HG02870 (cell line): ENCODE measurements around the gene TMCO6.
"Not testable (repeated sequence)": the region's sequence is repeated elsewhere in the genome, so short reads cannot be mapped to it uniquely, and the experiment has no call there.

Experiments used
- ATAC-seq: cut with Tn5 transposase; IDR thresholded peaks from one replicate; pipeline ENCODE4 v1.9.1; 2021; ENCODE audit warnings: mild to moderate bottlenecking, moderate library complexity; ENCODE audit not compliant: unreplicated experiment

TMCO6 gene

DNA sequence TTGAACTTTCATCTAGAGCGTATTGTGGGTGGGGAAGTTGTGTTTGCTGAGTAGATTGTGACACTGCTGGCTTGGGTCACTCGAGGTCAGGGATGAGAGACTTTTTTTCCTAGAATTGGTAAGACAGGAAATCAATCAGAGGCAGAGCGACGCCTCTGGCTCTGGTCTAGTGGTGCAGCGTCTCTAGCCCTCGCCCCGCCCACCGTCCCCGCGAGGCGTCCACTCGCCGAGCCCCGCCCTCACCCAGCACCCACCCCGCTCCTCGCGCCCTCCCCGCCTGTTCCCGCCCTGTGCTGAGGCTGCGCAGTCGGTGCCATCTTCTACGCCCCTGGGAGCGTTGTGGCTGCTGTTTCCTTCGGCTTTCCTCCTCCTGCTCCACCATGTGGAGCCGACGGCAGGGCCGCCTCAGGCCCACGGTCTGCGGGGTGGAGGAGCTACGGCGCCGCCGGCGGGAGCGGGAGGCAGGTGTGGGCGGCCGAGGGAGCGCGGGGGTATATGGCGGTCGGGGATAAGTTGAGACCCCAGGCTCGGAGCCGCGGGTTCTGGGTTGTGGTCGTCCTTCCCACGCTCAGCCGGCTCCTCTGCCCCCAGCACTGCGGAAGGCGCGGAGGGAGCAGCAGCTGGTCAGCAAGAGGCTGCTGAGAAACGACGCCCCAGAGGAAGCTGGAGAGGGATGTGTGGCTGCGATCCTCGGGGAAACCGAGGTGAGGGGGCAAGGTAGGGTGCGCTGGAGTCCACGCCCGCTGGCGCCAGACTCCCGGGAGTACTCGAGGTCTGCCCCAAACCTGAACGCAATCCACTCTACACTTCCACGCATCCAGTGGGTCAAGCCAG is at the start of gene TMCO6:
Gene TMCO6, plus strand, starts transcription at position 304 of the 834 bp plus-strand sequence. Its CDS starts 77 bp downstream, at position 381.
- ATAC-seq = peak; percentile 86

DNA sequence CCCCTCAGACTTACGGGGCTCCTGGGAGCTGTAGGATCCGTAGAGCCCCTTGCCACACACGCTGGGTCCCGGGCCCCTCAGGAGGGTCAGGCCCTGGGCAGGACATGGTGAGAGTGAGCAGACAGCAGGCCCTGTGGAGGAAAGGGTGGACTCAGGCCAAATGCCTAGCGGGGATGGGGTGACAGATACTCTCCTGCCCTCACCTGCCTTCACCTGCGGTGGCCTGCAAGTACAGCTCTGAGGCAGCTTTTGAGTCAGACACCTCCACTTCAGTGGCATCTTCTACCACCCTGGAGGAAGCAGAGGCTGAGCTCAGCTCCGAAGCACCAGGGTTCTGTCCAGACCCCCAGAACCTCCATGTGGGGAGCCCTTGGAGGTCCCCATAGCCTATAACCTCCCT is 48.4 kb upstream of the TMCO6 start:
- ATAC-seq = no peak

DNA sequence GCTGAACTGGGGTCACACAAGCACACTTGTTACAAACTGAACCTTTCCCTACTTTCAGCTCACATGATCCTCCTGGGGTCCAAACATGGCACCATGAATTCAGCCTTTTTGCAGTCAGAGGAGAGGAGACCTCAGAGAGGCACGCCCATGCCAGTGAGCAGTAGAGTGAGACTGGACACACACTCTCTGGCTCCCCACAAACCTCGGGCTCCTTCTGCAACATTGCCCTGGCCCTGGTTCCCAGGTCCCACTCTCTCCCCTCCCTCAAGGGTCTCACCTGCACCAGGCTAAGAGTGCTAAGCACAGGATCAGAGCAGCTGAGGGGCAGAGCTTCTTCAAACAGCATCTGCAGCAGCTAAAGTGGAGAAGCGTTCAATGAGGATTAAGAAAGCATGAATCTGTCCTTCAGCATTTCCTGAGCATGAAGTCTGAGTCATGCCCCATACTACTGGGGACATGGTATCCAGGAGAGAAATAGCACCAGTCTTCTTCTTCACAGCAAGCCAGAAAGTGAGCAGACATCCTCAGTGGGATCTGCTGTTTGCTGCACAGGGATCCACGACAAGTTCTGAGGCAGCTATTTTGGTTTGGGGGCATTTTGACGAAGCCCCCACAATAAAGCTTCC is 47.4 kb upstream of the TMCO6 start:
- ATAC-seq = no peak

DNA sequence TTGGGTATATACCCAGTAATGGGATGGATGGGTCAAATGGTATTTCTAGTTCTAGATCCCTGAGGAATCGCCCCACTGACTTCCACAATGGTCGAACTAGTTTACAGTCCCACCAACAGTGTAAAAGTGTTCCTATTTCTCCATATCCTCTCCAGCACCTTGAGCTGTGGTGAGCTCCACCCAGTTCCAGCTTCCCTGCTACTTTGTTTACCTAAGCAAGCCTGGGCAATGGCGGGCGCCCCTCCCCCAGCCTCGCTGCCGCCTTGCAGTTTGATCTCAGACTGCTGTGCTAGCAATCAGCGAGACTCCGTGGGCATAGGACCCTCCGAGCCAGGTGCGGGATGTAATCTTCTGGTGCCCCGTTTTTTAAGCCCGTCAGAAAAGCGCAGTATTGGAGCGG is 46.2 kb upstream of the TMCO6 start:
- not testable (repeated sequence) for ATAC-seq

DNA sequence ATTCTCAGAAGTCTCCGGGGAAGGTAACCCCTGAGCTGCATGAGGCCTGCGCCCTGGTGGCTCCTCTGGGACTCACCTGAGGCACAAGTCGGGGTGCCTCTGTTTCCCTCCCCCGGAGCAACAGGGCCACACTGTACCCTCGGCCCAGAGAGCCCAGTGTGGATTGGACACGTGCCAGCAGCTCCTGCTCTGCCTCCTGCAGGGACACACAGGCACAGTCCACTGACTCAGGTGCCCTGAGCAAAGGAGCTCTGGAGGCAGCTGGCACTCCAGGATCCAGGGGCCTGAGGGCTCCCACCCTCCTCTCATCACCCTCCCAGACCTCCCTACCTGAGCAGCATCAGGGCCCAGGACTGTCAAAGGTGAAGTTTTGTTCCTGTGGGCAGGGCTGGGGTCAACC is 45.1 kb upstream of the TMCO6 start:
- no peak for ATAC-seq

DNA sequence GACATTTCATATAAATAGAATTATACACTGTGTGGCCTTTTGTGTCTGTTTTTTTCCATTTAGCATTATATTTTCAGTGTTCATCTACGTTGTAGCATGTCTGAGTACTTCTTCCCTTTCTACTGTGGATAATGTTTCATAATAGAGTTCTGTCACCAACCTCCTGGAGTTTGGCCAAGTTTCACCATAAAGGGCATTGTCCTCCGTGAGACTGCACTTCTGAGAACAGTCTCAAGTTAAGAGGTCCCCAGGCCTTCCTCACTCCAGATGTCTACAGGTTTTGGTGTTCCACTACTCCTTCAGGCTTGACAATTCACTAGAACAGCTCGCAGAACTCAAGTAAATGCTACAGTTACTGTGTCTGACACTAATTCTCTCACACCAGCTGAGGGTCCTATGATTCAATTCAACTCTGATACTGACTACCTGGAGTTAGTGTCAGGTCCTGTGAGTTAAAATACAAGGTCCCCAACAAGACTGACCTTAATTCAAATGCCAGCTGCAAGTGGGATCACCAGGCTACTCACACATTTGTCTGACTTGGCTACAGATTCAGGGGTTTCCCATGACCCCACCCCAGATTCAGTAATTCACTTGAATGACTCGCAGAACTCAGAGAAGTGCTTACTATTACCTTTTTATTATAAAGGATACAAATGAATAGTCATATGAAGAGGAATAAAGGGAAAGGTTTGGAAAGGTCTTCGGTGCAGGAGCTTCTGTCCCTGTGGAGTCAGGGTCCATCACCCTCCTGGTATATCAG is 43.5 kb upstream of the TMCO6 start:
- ATAC-seq = no peak

DNA sequence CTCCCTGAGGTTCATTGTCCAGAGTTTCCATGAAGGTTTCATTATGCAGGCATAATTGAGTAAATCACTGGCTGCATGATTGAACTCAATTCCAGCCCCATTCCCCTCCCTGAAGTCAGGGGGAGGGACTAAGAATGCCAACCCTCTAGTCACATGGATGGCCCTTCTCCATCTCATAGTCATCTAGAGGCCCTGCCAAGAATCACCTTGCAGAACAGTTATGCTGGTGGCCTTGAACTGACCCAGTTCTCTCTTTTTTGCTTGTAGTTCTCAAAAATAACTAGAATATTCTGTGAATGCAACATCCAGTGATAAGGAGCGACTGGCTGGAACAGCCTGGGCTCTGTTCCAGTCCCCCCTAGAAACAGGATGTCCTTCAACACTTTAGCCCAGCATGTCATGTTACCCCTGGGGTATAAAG is 42.9 kb upstream of the TMCO6 start:
- ATAC-seq = no peak

DNA sequence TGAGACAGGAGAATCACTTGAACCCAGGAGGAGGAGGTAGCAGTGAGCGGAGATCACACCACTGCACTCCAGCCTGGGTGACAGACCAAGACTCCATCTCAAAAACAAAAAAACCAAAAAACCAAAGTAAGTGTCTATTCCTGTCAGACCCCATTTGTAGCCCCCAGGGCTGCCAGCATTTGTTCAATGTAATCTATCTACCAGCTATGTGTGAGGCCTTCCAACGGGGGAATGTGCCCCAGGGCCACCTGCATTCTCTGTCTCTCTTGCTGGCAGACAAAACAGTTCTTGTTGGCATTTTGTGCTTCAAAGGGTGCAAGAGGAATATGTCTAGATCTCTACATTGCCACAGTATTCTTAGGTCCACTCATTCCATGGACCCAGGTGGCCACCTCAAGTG is 40.4 kb upstream of the TMCO6 start:
- no peak for ATAC-seq

DNA sequence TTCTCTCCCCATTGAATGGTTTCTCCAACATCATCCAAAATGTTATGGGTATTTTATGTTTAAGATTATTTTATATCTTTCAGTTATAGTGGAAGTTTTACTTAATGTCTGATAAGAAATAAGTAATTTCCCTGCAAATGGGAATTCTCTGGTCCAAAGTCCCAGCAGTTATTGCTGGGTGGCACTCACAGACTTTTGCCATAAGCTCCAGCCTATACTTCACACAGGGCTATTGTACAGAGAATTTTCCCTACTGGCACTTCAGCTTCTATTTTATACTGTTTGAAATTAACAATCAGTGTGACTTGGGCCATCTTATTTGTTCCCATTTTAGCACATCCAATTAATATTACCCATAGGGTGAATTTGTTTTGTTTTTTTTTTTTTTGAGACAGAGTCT is 39.2 kb upstream of the TMCO6 start:
- no peak for ATAC-seq

DNA sequence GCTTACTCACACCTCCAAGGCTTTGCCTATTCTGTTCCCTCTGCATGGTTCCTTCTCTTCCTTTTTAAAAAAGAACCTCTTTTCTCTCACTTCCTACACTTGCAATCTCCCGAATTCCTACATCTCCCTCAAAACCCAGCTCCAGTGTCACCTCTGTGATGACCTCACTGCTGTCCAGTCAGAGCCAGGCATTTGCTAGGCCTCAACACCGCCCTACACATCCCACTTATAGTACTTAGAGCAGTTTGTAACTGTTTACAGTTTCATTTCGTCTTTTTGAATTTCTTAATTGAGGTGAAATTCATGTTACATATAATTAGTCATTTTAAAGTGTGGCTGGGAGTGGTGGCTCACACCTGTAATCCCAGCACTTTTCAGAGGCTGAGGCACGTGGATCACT is 37.1 kb upstream of the TMCO6 start:
- no peak for ATAC-seq

DNA sequence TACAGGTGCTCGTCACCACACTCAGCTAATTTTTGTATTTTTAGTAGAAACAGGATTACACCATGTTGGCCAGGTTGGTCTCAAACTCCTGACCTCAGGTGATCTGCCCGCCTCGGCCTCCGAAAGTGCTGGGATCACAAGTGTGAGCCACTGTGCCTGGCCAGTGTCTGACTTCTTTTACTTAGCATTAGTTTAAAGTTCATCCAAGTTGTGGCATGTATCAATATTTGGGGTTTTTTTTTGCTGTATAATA is 35.9 kb upstream of the TMCO6 start:
- ATAC-seq = not testable (repeated sequence)

DNA sequence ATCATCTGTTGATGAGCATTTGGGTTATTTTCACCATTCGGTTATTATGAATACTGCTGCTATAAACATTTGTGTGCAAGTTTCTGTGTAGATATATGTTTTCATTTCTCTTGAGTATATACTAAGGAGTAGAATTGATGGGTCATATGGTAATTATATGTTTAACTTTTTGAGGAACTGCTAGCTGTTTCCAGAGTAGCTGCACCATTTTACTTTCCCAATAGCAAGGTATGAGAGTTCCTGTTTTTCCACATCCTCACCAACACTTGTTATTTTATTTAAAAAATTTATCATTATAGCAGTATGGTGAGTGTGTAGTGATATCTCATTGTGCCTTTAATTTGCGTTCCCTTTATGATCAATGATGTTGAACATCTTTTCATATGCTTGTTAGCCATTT is 35.5 kb upstream of the TMCO6 start:
- no peak for ATAC-seq

DNA sequence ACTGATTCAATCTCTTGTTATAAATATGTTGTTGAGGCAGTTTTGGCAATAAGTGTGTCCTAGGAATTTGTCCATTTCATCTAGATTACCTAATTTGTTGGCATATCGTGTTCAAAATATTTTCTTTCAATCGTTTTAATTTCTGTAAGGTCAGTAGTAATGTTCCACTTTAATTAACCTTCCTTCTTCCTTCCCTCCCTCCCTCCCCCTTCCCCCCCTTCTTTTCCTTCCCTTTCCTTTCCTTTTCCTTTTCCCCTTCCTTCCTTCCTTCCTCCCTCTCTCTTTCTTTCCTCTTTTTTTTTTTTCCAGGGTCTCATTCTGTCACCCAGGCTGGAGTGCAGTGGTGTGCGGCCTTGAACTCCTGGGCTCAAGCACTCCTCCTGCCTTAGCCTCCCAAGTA is 33.4 kb upstream of the TMCO6 start:
- no peak for ATAC-seq

DNA sequence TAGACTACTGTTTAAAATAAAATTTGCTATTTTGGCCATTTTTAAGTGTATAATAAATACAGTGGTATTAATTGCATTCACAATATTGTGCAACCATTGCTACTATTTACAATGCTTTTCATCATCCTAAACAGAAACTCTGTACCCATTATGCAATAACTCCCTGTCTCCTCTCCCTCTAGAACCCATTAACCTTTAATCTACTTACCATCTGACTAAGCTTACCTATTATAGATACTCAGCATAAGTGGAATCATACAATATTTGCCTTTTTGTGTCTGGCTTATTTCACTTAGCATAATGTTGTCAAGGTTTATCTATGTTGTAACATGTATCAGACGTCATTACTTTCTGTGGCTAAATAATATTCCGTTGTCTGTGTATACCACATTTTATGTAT is 32.2 kb upstream of the TMCO6 start:
- ATAC-seq = no peak

DNA sequence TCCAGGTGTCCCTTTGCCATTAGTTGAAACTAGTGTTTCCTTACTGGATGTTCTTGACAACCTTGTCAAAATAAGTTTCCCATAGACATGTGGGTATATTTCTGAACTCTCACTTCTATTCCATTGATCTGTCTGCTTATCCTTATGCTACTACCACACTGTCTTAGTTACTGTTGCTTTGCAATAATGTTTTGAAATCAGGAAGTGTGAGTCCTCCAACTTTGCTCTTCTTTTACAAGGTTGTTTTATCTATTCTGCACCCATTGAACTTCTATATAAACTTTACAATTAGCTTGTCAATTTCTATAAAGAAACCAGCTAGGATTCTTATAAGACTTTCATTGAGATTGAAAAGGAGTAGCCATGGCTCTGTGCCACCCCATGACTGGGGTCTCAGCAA is 30.5 kb upstream of the TMCO6 start:
- no peak for ATAC-seq

DNA sequence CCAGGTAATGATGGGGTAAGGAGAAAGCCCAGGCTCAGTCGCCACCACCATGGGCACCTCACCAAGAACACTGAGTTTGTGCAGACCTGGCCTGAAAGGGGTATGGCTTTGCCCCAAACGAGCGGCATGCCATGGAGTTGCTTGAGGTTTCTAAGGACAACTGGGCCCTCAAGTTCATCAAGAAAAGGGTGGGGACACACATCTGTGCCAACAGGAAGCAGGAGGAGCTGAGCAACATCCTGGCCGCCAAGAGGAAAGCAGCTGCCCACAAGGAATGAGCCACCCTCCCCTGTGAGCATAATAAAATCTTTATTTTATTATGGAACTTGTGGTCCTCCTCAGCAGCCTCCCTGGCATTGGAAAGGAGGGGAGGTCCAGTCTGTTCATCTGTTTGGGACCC is 30.1 kb upstream of the TMCO6 start:
- no peak for ATAC-seq

DNA sequence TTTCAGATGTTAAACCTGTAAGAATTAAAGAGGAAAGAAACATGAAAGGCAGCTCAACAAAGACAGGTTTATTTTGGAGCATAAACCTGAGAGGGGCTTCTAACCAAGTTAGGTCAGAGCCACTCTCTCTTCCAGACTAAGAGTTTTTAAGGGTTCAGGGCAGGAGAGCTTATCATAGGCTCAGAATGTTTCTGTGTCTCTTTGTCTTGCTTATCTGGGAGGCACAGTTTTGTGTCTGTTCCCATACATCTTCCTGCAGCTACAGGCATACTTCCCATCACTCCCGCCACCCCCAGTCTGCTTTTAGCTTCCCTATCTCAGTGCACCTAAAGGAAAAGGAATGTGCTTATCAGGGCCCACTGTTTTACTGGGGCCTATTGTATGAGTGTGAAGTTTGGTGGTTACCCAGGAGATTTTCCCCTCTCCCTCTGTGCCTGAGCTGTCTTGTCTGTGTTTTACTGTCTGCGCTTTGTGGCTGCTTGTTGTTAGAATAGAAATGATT is 28.2 kb upstream of the TMCO6 start:
- ATAC-seq = no peak

DNA sequence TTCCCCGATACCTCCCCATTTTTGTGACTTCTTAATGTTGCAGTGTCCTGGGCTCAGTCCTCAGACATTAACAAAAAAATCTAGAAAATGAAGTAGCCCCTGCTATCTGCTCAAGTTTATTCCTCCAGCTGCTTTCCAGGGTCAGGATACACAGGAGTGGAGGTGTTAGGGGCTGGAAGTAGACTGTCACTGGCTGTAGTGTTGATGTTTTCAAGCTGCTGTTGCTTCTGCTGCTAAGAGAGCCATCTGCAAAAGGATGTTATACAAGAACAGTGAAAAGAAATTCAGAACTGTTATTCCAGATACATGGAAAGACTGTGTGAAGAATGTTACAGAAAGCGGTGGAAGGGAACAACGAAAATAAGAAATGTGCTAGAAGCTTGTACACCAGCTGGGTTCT is 16.9 kb upstream of the TMCO6 start:
- no peak for ATAC-seq

DNA sequence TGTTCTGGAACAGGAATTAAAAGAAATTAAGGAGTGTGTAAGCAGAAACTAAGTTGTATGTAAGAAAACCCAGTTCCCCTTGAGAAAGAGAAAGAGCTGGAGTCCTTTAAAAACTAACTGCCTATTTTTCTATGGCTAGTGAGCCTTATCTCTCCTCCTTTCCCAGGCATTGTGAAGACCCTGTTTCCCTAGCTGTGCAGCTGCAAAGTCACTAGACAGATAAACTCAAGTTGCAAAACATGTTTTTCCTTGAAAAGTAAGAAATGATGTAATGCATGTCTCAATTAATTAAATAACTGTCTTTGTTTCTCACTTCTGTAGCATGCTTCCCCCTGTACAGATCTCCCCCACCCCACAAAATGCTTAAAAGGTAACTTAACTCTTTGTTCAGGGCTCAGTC is 16.2 kb upstream of the TMCO6 start:
- not testable (repeated sequence) for ATAC-seq

DNA sequence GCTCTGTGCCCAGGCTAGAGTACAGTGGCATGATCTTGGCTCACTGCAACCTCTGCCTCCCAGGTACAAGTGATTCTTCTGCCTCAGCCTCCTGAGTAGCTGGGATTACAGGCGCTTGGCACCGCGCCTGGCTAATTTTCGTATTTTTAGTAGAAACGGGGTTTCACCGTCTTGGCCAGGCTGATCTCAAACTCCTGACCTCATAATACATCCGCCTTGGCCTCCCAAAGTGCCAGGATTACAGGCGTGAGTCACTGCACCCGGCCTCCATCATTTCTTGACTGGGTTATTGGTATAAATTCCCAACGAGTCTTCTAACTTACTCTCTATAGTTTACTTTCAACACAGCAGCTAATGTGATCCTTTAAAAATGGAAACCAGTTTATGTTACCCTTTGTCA is 14.4 kb upstream of the TMCO6 start:
- not testable (repeated sequence) for ATAC-seq

DNA sequence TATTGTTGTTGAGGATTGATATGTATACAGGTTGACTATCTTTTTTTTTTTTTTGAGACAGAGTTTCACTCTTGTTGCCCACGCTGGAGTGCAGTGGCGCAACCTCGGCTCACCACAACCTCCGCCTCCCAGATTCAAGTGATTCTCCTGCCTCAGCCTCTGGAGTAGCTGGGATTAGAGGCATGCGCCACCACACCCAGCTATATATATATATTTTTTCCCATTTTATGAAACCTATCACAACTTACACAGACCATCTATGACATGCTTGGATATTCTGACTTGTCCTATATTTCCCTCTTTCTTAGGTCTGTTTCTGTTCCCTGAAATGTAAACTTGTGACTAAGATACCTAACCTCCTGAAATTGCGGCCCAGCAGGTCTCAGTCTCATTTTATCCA is 11.3 kb upstream of the TMCO6 start:
- no peak for ATAC-seq

DNA sequence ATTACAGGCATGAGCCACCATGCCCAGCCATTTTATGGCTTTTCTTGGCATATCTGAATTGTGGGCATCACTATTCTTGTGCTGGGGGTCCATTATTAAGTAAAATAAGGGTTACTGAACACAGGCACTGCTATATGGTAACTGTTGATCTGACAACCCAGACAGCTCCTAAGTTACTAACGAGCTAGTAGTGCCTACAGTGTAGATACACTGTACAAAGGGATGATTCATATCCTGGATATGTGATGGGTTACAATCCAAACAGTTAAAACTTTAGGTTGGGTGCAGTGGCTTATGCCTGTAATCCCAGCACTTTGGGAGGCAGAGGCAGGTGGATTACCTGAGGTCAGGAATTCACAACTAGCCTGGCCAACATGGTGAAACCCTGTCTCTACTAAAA is 10.5 kb upstream of the TMCO6 start:
- no peak for ATAC-seq
